Measurements from ENCODE around the gene ENC1.

DNA sequence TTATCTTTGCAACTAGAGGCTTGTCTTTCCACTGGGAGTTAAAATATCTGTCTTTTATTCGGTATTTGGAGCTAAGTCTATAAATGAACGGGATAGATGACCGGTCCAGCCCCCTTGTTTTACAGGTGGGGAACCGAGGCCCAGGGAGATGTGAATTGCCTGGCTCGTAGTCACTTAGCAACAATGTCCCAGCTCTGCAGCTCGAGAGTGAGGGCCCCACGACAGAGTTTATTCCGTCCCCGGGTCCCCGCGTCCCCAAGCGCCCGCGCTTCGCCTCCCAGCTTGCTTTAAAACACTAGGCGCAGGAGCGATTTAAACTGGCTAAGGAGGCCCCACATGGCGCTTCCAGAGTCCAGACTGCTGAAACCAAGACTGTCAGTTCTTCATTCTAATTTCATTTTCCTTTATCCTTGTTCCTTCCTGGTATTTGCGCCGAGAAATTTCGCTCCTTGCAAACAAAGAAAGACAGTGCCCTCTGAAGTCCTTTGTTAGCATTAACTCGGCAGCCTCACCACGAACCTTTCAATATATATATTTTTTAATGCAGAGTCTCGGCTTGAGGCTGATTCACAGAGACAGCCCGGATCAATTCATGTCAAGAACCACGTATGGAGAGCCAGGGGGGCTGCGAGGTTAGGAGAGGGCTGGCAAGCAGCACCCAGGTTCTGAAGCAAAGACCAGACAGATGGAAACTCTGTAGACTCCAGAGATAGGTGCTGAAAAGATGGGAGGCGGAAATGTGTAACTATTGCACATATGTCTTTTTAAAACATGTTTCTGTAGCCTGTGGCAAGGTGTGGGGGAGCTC, 1.4 kb upstream of the ENC1 start:
- TF ChIP-seq, protein P1, sequence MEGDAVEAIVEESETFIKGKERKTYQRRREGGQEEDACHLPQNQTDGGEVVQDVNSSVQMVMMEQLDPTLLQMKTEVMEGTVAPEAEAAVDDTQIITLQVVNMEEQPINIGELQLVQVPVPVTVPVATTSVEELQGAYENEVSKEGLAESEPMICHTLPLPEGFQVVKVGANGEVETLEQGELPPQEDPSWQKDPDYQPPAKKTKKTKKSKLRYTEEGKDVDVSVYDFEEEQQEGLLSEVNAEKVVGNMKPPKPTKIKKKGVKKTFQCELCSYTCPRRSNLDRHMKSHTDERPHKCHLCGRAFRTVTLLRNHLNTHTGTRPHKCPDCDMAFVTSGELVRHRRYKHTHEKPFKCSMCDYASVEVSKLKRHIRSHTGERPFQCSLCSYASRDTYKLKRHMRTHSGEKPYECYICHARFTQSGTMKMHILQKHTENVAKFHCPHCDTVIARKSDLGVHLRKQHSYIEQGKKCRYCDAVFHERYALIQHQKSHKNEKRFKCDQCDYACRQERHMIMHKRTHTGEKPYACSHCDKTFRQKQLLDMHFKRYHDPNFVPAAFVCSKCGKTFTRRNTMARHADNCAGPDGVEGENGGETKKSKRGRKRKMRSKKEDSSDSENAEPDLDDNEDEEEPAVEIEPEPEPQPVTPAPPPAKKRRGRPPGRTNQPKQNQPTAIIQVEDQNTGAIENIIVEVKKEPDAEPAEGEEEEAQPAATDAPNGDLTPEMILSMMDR (conservative IDR thresholded peaks at IDR 0.05; ENCODE audit: low read length), result peak; percentile 77
- TF ChIP-seq EZH2phosphoT487 (IDR thresholded peaks at IDR 0.05; ENCODE audit: borderline replicate concordance, low read depth, low read length), result no peak
